Left lobe of liver (tissue), 2 donors: ENCODE results near the gene MYH3. TPM values are rescaled to one million over a fixed set of nuclear protein-coding genes. Genes with fewer than 3 reads are reported as not detected.

Experiments used
- ATAC-seq: fragments of 200-7000 bp; cut with Tn5 transposase; one replicate; pipeline ENCODE4 v1.9.1; 2020; ENCODE audit warnings: mild to moderate bottlenecking, moderate library complexity
- DNase-seq: peaks from one replicate; pipeline ENCODE4 v3.0.0-alpha.2; 2020; ENCODE audit warnings: low spot score
- total RNA-seq: library from RNA; stranded (reverse); gene quantifications from one replicate; pipeline ENCODE4 v1.2.1, GENCODE V29; 2021
- donor health status: DM: no; HTN: no; CAD: no; lungs with moderate emphysema.
- donor health status: DM: no; HTN: yes; CAD: no.

The MYH3 gene
- total RNA-seq, 1 donor from 2014 or later, result 4.2 TPM

- ATAC-seq (peak; percentile 89), DNase-seq (peak; percentile 74)
Observed at GRCh38 chr17:10616502-10617119, 40.5 kb downstream of the MYH3 start.

- DNase-seq (no peak), ATAC-seq (peak; percentile 55)
Observed at GRCh38 chr17:10614536-10615155, 42.5 kb downstream of the MYH3 start.

GRCh38 chr17:10613775-10614513 is 43.2 kb downstream of the MYH3 start:
- ATAC-seq (no peak), DNase-seq (no peak)

- ATAC-seq (no peak), DNase-seq (no peak)
Observed at GRCh38 chr17:10612957-10613744, 44.0 kb downstream of the MYH3 start.

GRCh38 chr17:10610884-10611283 is 46.2 kb downstream of the MYH3 start:
- DNase-seq (no peak), ATAC-seq (no peak)

GRCh38 chr17:10608244-10608643 is 48.9 kb downstream of the MYH3 start:
- DNase-seq, result no peak
- no peak for ATAC-seq

GRCh38 chr17:10606110-10606509 is 51.0 kb downstream of the MYH3 start:
- ATAC-seq, result no peak
- no peak for DNase-seq

GRCh38 chr17:10605221-10605783 is 51.8 kb downstream of the MYH3 start:
- no peak for ATAC-seq
- DNase-seq, result no peak

- ATAC-seq (no peak), DNase-seq (no peak)
Observed at GRCh38 chr17:10604521-10604920, 52.6 kb downstream of the MYH3 start.

- ATAC-seq, result no peak
- DNase-seq, result no peak
Observed at GRCh38 chr17:10603931-10604330, 53.2 kb downstream of the MYH3 start.

GRCh38 chr17:10600571-10600970 is 56.5 kb downstream of the MYH3 start:
- ATAC-seq (no peak), DNase-seq (no peak)

- ATAC-seq, result no peak
- no peak for DNase-seq
Observed at GRCh38 chr17:10598621-10599020, 58.5 kb downstream of the MYH3 start.

GRCh38 chr17:10589553-10590145 is 67.5 kb downstream of the MYH3 start:
- ATAC-seq (no peak), DNase-seq (no peak)

GRCh38 chr17:10585529-10585928 is 71.6 kb downstream of the MYH3 start:
- DNase-seq (no peak), ATAC-seq (no peak)

- ATAC-seq (no peak), DNase-seq (no peak)
Observed at GRCh38 chr17:10583834-10584233, 73.3 kb downstream of the MYH3 start.

GRCh38 chr17:10579270-10579669 is 77.8 kb downstream of the MYH3 start:
- DNase-seq (no peak), ATAC-seq (no peak)

Other genes starting within 250 kb of the MYH3 start
- not detected for gene MYH8, start 235.4 kb downstream of the MYH3 start, total RNA-seq
- gene MYH4, start 187.8 kb downstream of the MYH3 start, total RNA-seq, result not detected
- gene MYH1, start 138.8 kb downstream of the MYH3 start, total RNA-seq, result not detected
- not detected for gene MYH2, start 107.7 kb downstream of the MYH3 start, total RNA-seq
- 30.6 TPM for gene SCO1, start 40.2 kb upstream of the MYH3 start, total RNA-seq
- 3.9 TPM for gene ADPRM, start 40.3 kb upstream of the MYH3 start, total RNA-seq
- 42.7 TPM for gene TMEM220, start 72.7 kb upstream of the MYH3 start, total RNA-seq
- not detected for gene TMEM238L, start 146.8 kb upstream of the MYH3 start, total RNA-seq
- gene PIRT, start 180.8 kb upstream of the MYH3 start, total RNA-seq, result not detected